Measurements from ENCODE around the gene SRMS.
A peak's percentile ranks its signal among the peaks of the same experiment; 100 is the strongest.

GRCh38 chr20:63537525-63538203 lies 9.9 kb downstream of the SRMS start:
- TF ChIP-seq RAD21 (IDR thresholded peaks at IDR 0.05; ENCODE audit: low read depth), result peak; percentile 95
- 0 out of 2 replicates have a peak, but pooled peaks have one; percentile 1 for TF ChIP-seq FOXM1 (IDR thresholded peaks at IDR 0.05; ENCODE audit: borderline replicate concordance, low read depth)
- TF ChIP-seq MAX (IDR thresholded peaks at IDR 0.05), result peak; percentile 74
- peak; percentile 58 for TF ChIP-seq EGR1 (IDR thresholded peaks at IDR 0.05)
- TF ChIP-seq, protein P1, sequence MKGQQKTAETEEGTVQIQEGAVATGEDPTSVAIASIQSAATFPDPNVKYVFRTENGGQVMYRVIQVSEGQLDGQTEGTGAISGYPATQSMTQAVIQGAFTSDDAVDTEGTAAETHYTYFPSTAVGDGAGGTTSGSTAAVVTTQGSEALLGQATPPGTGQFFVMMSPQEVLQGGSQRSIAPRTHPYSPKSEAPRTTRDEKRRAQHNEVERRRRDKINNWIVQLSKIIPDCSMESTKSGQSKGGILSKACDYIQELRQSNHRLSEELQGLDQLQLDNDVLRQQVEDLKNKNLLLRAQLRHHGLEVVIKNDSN (IDR thresholded peaks at IDR 0.05), result 0 out of 2 replicates have a peak, but pooled peaks have one; percentile 15
- TF ChIP-seq TAF1 (IDR thresholded peaks at IDR 0.05; ENCODE audit: low read depth), result peak; percentile 40; the same call in 1 of the 2 replicates
- no peak for TF ChIP-seq YY1 (IDR thresholded peaks at IDR 0.05; ENCODE audit: low read depth)
- peak; percentile 53; the same call in 1 of the 2 replicates for TF ChIP-seq EP300 (IDR thresholded peaks at IDR 0.05; ENCODE audit: borderline replicate concordance)
- TF ChIP-seq REST (IDR thresholded peaks at IDR 0.05; ENCODE audit: low read depth), result 0 out of 2 replicates have a peak, but pooled peaks have one; percentile 7

All from Ishikawa (cell line).